ENCODE data around the gene GAPDH.
A peak's percentile ranks its signal among the peaks of the same experiment; 100 is the strongest.

The GAPDH gene

DNA sequence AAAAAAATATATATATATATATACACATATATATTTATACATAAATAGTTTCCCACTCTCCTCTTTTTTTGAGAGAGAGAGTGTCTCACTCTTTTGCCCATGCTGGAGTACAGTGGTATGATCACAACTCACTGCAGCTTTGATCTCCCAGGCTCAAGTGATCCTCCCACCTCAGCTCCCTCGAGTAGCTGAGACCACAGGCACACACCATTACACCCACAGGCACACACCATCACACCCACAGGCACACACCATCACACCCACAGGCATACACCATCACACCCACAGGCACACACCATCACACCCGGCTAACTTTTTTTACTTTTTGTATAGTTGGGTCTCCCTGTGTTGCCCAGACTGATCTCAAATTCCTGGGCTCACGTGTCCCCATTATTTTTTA lies 14.1 kb upstream of the GAPDH start:
- no peak overlapping the region for H3K27ac Mint-ChIP-seq
- intact Hi-C loops (cut with micrococcal nuclease): no loop called here
- no peaks in the 10 kb centered on the region for H3K9me3 Mint-ChIP-seq
- H3K36me3 Mint-ChIP-seq (ENCODE audit: low read depth): peaks cover 89% of the 10 kb centered on the region
- no peaks in the 10 kb centered on the region for H3K27me3 Mint-ChIP-seq
- no peak overlapping the region for H3K4me3 Mint-ChIP-seq
- no peaks in the 10 kb centered on the region for H3K4me1 Mint-ChIP-seq (ENCODE audit: low read depth)

DNA sequence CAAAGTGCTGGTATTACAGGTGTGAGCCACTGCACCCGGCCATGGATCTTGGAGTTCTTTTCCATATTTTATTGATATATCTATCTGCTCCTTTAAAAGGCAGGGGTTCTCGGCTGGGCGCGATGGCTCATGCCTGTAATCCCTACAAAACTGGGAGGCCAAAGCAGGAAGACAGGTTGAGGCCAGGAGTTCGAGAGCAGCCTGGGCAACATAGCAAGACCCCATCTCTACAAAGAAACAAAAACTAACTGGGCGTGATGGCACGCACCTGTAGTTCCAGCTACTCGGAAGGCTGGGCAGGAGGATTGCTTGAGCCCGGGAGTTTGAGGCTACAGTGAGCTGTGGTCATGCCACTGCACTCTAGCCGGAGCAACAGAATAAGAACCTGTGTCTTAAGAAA lies 12.1 kb upstream of the GAPDH start:
- H3K9me3 Mint-ChIP-seq: no peaks in the 10 kb centered on the region
- H3K4me3 Mint-ChIP-seq: no peak overlapping the region
- H3K27me3 Mint-ChIP-seq: no peaks in the 10 kb centered on the region
- intact Hi-C loops (cut with micrococcal nuclease): no loop called here
- H3K36me3 Mint-ChIP-seq (ENCODE audit: low read depth): peaks cover 89% of the 10 kb centered on the region
- H3K27ac Mint-ChIP-seq: no peak overlapping the region
- no peaks in the 10 kb centered on the region for H3K4me1 Mint-ChIP-seq (ENCODE audit: low read depth)

DNA sequence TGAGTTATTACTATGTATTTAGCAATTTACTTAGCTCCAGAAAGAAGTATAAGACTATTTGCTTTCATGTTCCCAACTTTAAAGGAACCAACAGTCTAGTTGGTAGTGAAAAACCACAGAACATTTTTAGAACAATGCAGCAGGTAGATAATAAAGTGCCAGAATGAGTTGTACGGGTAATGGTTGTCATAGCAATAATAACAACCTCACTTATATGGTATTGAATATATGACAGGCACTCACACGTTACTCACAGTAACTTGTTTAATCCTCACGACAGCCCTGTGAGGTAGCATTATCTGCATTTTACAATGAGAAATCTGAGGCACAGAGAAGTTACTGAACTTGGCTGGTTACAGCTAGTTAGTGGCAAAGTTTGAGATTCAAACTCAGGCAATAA lies 10.6 kb upstream of the GAPDH start:
- peaks cover 97% of the 10 kb centered on the region for H3K36me3 Mint-ChIP-seq (ENCODE audit: low read depth)

DNA sequence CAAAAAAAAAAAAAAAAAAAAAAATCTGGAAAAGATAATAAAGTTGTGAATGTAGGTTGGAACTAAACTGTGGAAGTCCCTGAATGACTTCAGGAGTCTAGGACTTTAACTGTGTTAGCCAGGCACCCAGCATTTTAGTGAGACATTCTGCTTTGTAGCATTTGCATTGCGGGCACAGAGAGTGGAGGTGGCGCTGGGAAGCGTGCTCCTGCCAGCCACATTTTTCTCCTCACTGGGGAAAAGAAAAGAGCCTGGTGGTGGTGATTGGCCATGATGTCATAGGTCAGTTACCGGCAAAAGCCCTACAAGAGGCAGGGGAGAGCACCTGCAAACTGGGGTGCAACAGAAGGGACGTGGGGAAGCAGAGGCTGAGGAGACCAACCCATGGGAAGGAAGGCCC lies 9.7 kb upstream of the GAPDH start:
- Mint-ChIP-seq H3K27me3 (no peaks in the 10 kb centered on the region), H3K27ac (peak overlapping the region; percentile 44), H3K4me1 (ENCODE audit: low read depth) (no peaks in the 10 kb centered on the region), H3K4me3 (no peak overlapping the region), H3K9me3 (no peaks in the 10 kb centered on the region), H3K36me3 (ENCODE audit: low read depth) (peaks cover 100% of the 10 kb centered on the region)
- intact Hi-C loops (cut with micrococcal nuclease): no loop called here

More for the DNA sequence above, 10.6 kb upstream of the GAPDH start:
- Mint-ChIP-seq H3K9me3 (no peaks in the 10 kb centered on the region), H3K4me1 (ENCODE audit: low read depth) (no peaks in the 10 kb centered on the region), H3K27me3 (no peaks in the 10 kb centered on the region), H3K4me3 (no peak overlapping the region), H3K27ac (no peak overlapping the region)
- intact Hi-C loops (cut with micrococcal nuclease): no loop called here

DNA sequence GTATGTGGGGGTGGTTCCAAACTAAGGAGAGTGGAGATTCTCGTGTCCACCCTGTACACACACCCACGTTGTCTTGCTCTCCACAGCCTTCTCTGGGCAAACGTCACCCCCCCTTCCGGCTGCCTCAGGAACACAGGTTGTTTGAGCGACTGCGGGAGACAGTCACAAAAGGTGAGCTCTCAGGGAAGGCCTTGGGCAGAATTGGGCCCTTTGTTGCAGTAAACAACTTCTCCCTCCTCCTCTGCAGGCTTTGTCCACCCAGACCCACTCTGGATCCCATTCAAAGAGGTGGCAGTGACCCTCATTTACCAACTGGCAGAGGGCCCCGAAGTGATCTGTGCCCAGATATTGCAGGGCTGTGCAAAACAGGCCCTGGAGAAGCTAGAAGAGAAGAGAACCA lies 8.1 kb upstream of the GAPDH start:
- intact Hi-C loops (cut with micrococcal nuclease): no loop called here
- no peak overlapping the region for H3K4me3 Mint-ChIP-seq
- H3K27ac Mint-ChIP-seq: no peak overlapping the region
- peaks cover 100% of the 10 kb centered on the region for H3K36me3 Mint-ChIP-seq (ENCODE audit: low read depth)
- no peaks in the 10 kb centered on the region for H3K9me3 Mint-ChIP-seq
- H3K4me1 Mint-ChIP-seq (ENCODE audit: low read depth): no peaks in the 10 kb centered on the region
- no peaks in the 10 kb centered on the region for H3K27me3 Mint-ChIP-seq

DNA sequence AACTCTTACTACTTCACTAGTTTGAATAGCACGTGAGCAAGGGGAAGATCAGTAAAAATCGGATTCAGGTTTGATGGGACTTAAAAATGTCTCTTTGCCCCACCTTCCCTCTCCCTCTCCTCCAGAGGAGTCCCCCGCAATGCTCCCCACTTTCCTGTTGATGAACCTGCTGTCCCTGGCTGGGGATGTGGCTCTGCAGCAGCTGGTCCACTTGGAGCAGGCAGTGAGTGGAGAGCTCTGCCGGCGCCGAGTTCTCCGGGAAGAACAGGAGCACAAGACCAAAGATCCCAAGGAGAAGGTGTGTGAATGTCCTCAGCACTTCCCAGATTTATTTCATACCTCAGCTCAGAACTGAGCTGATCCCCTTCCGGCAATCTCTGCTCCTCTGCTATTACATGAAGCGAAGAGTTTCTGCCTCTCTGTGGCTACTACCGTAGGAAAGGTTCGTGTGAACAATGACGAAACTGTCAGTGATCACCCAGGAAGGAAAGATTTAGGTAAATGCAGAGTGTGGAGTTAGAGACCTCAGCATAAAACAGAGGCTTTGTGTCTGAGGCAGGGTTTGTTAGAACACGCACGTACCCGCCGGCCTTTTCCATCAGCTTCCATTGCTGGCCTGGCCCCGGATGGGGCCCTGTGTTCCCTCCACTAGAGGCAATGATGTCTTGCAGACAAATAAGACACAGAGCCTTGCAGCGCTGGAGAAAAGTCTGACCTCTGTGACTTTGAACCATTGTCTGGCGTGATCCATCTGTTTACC lies 7.4 kb upstream of the GAPDH start:
- Mint-ChIP-seq H3K4me3 (no peak overlapping the region), H3K27me3 (no peaks in the 10 kb centered on the region), H3K27ac (no peak overlapping the region), H3K9me3 (no peaks in the 10 kb centered on the region), H3K4me1 (ENCODE audit: low read depth) (peaks cover 3% of the 10 kb centered on the region), H3K36me3 (ENCODE audit: low read depth) (peaks cover 99% of the 10 kb centered on the region)
- intact Hi-C loops (cut with micrococcal nuclease): no loop called here

DNA sequence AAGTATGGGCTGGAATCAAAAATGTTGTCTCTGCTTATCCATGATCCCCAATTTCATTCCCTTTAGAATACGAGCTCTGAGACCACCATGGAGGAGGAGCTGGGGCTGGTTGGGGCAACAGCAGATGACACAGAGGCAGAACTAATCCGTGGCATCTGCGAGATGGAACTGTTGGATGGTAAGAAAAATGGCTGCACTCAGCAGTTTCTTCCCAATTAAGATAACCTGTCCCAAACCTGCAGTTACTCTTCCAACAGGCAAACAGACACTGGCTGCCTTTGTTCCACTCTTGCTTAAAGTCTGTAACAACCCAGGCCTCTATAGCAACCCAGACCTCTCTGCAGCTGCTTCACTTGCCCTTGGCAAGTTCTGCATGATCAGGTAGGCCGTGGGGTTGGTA lies 6.6 kb upstream of the GAPDH start:
- intact Hi-C loops (cut with micrococcal nuclease): no loop called here
- no peak overlapping the region for H3K27ac Mint-ChIP-seq
- peaks cover 97% of the 10 kb centered on the region for H3K36me3 Mint-ChIP-seq (ENCODE audit: low read depth)
- no peaks in the 10 kb centered on the region for H3K27me3 Mint-ChIP-seq
- H3K9me3 Mint-ChIP-seq: no peaks in the 10 kb centered on the region
- no peak overlapping the region for H3K4me3 Mint-ChIP-seq
- peaks cover 11% of the 10 kb centered on the region for H3K4me1 Mint-ChIP-seq (ENCODE audit: low read depth)

DNA sequence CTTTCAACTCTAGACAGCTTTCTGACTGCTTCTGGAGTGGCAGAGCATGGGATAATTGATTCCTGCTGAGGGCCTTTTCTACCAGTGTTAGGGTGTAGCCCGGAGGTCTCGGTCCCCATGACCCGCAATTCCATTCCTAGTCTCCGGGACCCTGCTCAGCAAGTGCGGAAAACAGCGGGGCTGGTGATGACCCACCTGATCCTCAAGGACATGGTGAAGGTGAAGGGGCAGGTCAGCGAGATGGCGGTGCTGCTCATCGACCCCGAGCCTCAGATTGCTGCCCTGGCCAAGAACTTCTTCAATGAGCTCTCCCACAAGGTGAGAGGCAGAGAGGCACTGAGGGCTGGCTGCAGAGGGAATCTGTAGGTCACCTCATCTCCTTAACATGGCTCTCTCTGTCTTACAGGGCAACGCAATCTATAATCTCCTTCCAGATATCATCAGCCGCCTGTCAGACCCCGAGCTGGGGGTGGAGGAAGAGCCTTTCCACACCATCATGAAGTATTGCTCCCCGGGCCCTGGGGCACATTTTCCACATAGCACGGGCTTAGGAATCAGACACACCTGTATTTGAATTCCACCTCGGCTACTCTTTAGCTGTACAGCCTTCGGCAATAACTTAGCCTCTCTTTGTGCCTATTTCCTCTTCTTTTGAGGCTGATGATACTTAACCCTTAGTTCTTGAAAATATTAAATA lies 5.6 kb upstream of the GAPDH start:
- Mint-ChIP-seq H3K27ac (no peak overlapping the region), H3K4me1 (ENCODE audit: low read depth) (peaks cover 18% of the 10 kb centered on the region), H3K27me3 (no peaks in the 10 kb centered on the region), H3K4me3 (no peak overlapping the region), H3K36me3 (ENCODE audit: low read depth) (peaks cover 94% of the 10 kb centered on the region), H3K9me3 (no peaks in the 10 kb centered on the region)
- intact Hi-C loops (cut with micrococcal nuclease): no loop called here

DNA sequence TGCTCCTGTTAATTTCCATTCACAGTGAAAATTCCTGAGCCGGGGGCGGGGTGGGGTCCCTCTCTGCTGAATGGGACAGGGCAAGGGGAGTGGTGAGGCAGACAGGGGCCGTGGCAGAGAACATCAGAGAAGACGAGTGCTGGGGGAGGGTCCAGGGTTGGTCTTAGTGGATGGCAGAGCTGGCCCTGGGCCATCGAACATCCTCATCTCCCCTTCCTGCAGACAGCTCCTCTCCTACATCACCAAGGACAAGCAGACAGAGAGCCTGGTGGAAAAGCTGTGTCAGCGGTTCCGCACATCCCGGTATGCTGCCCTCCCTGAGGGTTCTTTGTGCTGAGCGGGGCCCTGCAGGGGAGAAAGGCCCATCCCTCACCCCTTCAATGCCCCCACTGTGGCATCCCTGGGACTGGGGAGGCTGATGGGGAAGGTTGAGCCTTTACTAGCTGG lies 5.0 kb upstream of the GAPDH start:
- H3K4me1 Mint-ChIP-seq (ENCODE audit: low read depth): peaks cover 18% of the 10 kb centered on the region
- H3K27ac Mint-ChIP-seq: no peak overlapping the region
- H3K9me3 Mint-ChIP-seq: no peaks in the 10 kb centered on the region
- H3K4me3 Mint-ChIP-seq: no peak overlapping the region
- no peaks in the 10 kb centered on the region for H3K27me3 Mint-ChIP-seq
- H3K36me3 Mint-ChIP-seq (ENCODE audit: low read depth): peaks cover 90% of the 10 kb centered on the region
- intact Hi-C loops (cut with micrococcal nuclease): no loop called here

DNA sequence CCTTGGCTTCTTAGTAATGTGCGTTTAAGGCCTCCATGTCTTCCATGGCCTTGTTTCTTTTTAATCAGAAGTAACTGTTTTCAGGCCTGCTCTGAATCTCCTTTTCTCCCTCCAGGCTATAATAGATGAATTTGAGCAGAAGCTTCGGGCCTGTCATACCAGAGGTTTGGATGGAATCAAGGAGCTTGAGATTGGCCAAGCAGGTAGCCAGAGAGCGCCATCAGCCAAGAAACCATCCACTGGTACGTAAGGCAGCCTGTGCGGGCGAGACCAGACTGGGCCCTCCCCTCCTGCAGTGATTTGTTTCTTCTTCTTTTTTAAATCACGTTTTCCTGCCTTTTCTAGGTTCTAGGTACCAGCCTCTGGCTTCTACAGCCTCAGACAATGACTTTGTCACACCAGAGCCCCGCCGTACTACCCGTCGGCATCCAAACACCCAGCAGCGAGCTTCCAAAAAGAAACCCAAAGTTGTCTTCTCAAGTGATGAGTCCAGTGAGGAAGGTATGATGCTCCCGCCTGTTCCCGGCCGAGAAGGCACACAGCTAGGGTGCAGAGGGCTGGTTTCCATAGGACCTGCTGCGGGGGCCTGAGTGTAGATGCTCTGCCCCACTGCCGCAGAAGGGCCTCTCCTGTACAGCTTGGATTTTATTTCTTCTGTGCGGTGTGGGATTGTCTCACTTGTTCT lies 3.6 kb upstream of the GAPDH start:
- Mint-ChIP-seq H3K4me1 (ENCODE audit: low read depth) (peaks cover 22% of the 10 kb centered on the region), H3K27ac (no peak overlapping the region), H3K36me3 (ENCODE audit: low read depth) (peaks cover 90% of the 10 kb centered on the region), H3K4me3 (no peak overlapping the region), H3K9me3 (no peaks in the 10 kb centered on the region), H3K27me3 (no peaks in the 10 kb centered on the region)
- intact Hi-C loops (cut with micrococcal nuclease): loop anchor here (5.0 to 10.0 kb wide), 2 partner anchors 56 to 208 kb away; partner anchors contain the start of gene VAMP1

DNA sequence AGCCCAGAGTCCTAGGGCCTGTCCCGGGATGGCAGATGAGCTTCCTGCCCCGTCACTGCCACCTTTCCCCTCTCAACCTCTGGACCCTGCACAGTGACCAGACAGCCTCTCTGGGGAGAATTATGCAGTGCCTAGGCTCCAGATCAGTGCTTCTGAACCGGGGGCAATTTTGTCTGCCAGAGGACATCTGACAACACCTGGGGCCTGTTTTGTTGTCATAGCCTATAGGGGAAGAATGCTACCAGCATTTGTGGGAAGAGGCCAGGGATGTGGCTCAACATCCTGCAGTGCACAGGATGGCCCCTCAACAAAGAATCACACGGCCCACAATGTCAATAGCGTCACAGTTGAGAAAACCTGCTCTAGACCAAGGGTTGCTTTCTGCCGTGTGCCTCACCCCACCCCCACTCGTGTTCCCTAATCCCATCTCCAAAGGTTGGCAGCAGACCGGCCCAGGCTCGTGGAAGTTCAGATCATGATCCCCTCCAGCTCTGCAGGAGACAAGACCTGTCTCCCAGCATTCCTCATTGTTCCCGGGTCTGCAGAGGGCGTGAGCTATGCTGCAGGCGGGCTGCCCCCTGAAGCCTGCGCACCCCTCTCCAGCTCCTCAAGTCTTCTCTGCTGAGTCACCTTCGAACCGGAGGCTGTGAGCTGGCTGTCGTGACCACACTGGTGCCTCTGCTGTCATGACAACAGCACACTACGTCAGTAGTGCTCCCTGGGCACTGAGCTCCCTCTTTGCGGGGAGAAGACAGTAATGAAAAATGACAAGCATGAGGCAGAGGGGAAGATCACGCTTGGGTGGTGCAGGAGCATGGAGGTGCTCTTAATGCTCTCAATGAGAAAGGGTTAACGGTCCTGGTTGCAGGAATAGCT lies 2.0 kb upstream of the GAPDH start:
- Mint-ChIP-seq H3K9me3 (no peaks in the 10 kb centered on the region), H3K27me3 (no peaks in the 10 kb centered on the region), H3K36me3 (ENCODE audit: low read depth) (peaks cover 90% of the 10 kb centered on the region), H3K27ac (peak overlapping the region; percentile 87), H3K4me3 (peak overlapping the region; percentile 91), H3K4me1 (ENCODE audit: low read depth) (peaks cover 37% of the 10 kb centered on the region)
- intact Hi-C loops (cut with micrococcal nuclease): loop anchor here (5.0 to 10.0 kb wide), 2 partner anchors 57 to 210 kb away; partner anchors contain the start of gene VAMP1

DNA sequence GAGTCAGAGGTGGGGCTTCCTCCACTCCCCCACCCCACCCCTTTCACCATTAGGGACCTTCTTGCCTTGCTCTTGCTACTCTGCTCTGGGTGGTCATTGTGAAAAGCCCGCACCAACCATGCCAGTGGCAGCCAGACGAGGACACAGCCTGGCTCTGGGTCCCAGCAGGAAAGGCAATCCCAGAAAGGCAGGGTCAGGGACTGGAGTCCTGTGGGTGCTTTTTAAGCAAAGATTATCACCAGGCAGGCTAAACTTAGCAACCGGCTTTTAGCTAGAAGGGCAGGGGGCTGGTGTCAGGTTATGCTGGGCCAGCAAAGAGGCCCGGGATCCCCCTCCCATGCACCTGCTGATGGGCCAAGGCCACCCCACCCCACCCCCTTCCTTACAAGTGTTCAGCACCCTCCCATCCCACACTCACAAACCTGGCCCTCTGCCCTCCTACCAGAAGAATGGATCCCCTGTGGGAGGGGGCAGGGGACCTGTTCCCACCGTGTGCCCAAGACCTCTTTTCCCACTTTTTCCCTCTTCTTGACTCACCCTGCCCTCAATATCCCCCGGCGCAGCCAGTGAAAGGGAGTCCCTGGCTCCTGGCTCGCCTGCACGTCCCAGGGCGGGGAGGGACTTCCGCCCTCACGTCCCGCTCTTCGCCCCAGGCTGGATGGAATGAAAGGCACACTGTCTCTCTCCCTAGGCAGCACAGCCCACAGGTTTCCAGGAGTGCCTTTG lies 1.2 kb upstream of the GAPDH start:
- H3K36me3 Mint-ChIP-seq (ENCODE audit: low read depth): peaks cover 90% of the 10 kb centered on the region
- H3K4me3 Mint-ChIP-seq: peak overlapping the region; percentile 91
- H3K27me3 Mint-ChIP-seq: no peaks in the 10 kb centered on the region
- peak overlapping the region; percentile 87 for H3K27ac Mint-ChIP-seq
- no peaks in the 10 kb centered on the region for H3K9me3 Mint-ChIP-seq
- intact Hi-C loops (cut with micrococcal nuclease): loop anchor here (5.0 to 10.0 kb wide), 2 partner anchors 58 to 211 kb away; partner anchors contain the start of gene VAMP1
- H3K4me1 Mint-ChIP-seq (ENCODE audit: low read depth): peaks cover 45% of the 10 kb centered on the region

DNA sequence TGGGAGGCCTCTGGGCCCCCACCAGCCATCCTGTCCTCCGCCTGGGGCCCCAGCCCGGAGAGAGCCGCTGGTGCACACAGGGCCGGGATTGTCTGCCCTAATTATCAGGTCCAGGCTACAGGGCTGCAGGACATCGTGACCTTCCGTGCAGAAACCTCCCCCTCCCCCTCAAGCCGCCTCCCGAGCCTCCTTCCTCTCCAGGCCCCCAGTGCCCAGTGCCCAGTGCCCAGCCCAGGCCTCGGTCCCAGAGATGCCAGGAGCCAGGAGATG lies 729 bp upstream of the GAPDH start:
- Mint-ChIP-seq H3K36me3 (ENCODE audit: low read depth) (peaks cover 90% of the 10 kb centered on the region), H3K9me3 (no peaks in the 10 kb centered on the region), H3K4me3 (peak overlapping the region; percentile 91), H3K27me3 (no peaks in the 10 kb centered on the region), H3K27ac (peak overlapping the region; percentile 87), H3K4me1 (ENCODE audit: low read depth) (peaks cover 49% of the 10 kb centered on the region)
- intact Hi-C loops (cut with micrococcal nuclease): loop anchor here (5.0 to 10.0 kb wide), 2 partner anchors 59 to 211 kb away; partner anchors contain the start of gene VAMP1

All from dendritic cell treated with granulocyte-macrophage colony-stimulating factor and Interleukin-4, amounts not matched to agents 40 ng/mL and 50 ng/mL, for 4 days (primary cell).